ENCODE measurements around the gene TFAP2C. TPM values are rescaled to one million over a fixed set of nuclear protein-coding genes. Genes with fewer than 3 reads are reported as not detected.

TFAP2C gene
- total RNA-seq, 4 donors from 2014 or later: 1.1 to 6.0 TPM; not detected in 2

DNA sequence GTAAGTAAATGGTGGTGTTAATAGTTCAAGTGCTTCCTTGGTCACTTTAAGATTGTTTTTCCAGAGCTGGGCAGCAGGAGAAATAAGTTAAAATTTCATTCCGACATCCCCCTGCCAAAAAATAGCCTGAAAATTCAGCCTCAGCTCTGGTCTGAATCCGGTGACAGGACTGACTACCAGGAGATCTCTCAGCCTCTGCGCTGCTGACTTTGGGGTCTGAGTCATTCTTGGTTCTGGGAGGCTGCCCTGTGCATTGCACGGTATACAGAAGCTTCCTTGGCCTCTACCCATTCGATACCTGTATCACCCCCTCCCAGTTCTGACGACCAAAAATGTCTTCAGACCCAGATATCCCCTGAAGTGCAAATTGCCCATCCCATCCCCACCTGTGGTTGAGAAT lies 36.3 kb upstream of the TFAP2C start:
- H3K27me3 ChIP-seq: no peaks in the 10 kb centered on the region
- H3K36me3 ChIP-seq: no peaks in the 10 kb centered on the region
- DNase-seq: no peak
- no peaks in the 10 kb centered on the region for H3K9me3 ChIP-seq
- no peak overlapping the region for H3K4me3 ChIP-seq
- TF ChIP-seq, protein P1, sequence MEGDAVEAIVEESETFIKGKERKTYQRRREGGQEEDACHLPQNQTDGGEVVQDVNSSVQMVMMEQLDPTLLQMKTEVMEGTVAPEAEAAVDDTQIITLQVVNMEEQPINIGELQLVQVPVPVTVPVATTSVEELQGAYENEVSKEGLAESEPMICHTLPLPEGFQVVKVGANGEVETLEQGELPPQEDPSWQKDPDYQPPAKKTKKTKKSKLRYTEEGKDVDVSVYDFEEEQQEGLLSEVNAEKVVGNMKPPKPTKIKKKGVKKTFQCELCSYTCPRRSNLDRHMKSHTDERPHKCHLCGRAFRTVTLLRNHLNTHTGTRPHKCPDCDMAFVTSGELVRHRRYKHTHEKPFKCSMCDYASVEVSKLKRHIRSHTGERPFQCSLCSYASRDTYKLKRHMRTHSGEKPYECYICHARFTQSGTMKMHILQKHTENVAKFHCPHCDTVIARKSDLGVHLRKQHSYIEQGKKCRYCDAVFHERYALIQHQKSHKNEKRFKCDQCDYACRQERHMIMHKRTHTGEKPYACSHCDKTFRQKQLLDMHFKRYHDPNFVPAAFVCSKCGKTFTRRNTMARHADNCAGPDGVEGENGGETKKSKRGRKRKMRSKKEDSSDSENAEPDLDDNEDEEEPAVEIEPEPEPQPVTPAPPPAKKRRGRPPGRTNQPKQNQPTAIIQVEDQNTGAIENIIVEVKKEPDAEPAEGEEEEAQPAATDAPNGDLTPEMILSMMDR (IDR thresholded peaks at IDR 0.05): no peak
- no peak for TF ChIP-seq POLR2A (IDR thresholded peaks at IDR 0.05)
- H3K27ac ChIP-seq: no peak overlapping the region
- intact Hi-C loops (cut with DNase I; ENCODE audit: low total_unique reads): no loop called here
- H3K4me1 ChIP-seq: no peaks in the 10 kb centered on the region

DNA sequence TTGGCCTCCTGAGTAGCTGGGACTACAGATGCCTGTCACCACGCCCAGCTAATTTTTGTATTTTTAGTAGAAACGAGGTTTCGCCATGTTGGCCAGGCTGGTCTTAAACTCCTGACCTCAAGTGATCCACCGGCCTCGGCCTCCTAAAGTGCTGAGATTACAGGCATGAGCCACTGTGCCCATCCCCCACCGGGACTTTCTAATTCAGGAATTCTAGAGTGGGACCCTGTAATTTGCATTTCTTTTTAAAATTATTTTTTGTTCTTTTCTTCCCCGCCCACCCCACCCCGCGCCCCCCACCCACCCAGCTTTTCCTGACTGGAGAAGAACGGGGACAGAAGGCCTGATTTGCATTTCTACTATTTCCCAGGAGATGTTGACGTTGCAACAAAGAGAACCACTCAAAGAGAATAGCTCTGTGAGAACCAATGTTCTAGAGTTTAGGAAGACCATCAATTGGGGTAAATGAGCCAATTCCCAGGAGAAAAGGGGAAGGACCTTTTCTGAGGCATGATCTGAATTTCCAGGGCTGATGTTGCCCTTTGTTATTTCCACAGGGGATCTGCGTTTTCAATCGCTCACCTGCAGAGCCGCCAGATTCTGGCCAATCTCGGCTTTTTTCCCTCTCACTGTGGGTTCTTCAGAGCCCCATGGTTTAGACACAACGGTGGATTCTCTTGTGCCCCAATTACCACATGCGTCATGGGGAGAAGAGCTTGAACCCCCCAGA lies 33.2 kb upstream of the TFAP2C start:
- no peaks in the 10 kb centered on the region for H3K9me3 ChIP-seq
- intact Hi-C loops (cut with DNase I; ENCODE audit: low total_unique reads): no loop called here
- no peak overlapping the region for H3K27ac ChIP-seq
- H3K4me1 ChIP-seq: no peaks in the 10 kb centered on the region
- TF ChIP-seq, protein P1 (IDR thresholded peaks at IDR 0.05): no peak
- TF ChIP-seq POLR2A (IDR thresholded peaks at IDR 0.05): no peak
- no peaks in the 10 kb centered on the region for H3K36me3 ChIP-seq
- DNase-seq: no peak
- no peaks in the 10 kb centered on the region for H3K27me3 ChIP-seq
- H3K4me3 ChIP-seq: no peak overlapping the region

DNA sequence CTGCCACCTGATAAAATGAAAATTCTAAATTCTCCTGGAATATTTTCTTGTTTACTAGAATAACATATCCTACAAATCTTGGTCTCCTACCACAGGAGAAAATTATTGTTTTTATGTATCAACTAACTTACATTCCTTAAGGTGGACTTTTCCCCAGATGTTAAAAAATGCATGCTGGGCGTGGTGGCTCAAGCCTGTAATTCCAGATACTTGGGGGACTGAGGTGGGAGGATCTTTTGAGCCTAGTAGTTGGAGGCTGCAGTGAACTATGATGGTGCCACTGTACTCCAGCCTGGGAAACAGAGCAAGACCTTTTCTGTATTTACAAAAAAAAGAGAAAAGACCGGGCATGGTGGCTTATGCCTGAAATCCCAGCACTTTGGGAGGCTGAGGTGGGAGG lies 27.9 kb upstream of the TFAP2C start:
- Histone ChIP-seq H3K9me3 (no peaks in the 10 kb centered on the region), H3K4me3 (no peak overlapping the region), H3K27me3 (no peaks in the 10 kb centered on the region), H3K36me3 (no peaks in the 10 kb centered on the region), H3K27ac (no peak overlapping the region), H3K4me1 (no peaks in the 10 kb centered on the region)
- no peak for DNase-seq
- intact Hi-C loops (cut with DNase I; ENCODE audit: low total_unique reads): no loop called here
- no peak for TF ChIP-seq POLR2A (IDR thresholded peaks at IDR 0.05)
- TF ChIP-seq, protein P1 (IDR thresholded peaks at IDR 0.05): no peak

DNA sequence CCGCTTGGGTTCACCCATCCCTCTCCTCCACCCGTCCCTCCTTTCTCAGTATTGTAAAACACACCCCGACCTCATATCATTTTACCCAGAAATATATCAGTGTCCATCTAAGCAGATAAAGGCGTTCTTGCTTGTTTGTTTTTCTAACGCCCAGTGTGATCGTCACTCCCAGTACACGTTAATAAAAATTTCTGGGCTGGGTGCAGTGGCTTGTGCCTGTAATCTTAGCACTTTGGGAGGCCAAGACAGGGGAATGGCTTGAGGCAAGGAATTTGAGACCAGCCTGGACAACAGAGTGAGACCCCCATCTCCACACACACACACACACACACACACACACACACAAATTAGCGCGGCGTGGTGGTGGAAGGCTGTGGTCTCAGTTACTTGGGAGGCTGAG lies 24.4 kb upstream of the TFAP2C start:
- H3K9me3 ChIP-seq: no peaks in the 10 kb centered on the region
- no peaks in the 10 kb centered on the region for H3K4me1 ChIP-seq
- no peak overlapping the region for H3K27ac ChIP-seq
- intact Hi-C loops (cut with DNase I; ENCODE audit: low total_unique reads): no loop called here
- H3K36me3 ChIP-seq: no peaks in the 10 kb centered on the region
- DNase-seq: no peak
- no peak overlapping the region for H3K4me3 ChIP-seq
- no peaks in the 10 kb centered on the region for H3K27me3 ChIP-seq
- TF ChIP-seq, protein P1 (IDR thresholded peaks at IDR 0.05): no peak
- TF ChIP-seq POLR2A (IDR thresholded peaks at IDR 0.05): no peak

DNA sequence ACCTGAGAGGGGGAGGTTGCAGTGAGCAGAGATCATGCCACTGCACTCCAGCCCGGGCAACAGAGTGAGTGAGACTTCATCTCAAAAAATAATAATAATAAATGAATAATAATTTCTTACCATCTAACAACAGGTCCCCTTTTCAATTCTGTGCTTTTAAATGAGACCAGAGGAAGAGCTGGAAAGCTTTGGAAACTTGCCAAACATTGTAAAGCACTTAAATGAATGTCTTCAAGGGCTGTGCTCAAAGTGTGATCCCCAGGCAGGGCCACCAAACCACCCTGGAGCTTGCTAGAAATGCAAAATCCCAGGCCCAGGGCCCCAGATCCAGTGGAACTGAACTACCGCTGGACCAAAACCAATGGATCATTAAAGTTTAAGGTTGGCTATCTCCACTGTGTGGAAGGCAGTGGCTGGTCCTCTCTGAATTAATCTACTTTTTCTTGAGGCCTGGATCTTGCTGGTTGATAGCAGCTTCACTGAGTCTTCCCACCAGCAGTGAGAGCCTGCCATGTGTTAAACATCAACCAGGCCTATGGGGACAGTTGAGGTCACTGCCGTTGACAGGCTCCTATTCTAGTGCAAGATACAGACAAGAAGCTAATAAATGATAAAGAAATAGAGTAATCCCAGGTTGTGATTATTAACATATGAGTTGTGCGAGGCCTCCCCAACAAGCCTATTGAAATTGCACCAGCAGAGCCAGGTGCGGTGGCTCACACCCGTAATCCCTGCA lies 23.7 kb upstream of the TFAP2C start:
- Histone ChIP-seq H3K4me3 (no peak overlapping the region), H3K4me1 (no peaks in the 10 kb centered on the region), H3K27ac (no peak overlapping the region), H3K27me3 (no peaks in the 10 kb centered on the region), H3K36me3 (no peaks in the 10 kb centered on the region), H3K9me3 (no peaks in the 10 kb centered on the region)
- TF ChIP-seq, protein P1 (IDR thresholded peaks at IDR 0.05): no peak
- TF ChIP-seq POLR2A (IDR thresholded peaks at IDR 0.05): no peak
- DNase-seq: no peak
- intact Hi-C loops (cut with DNase I; ENCODE audit: low total_unique reads): no loop called here
